ENCODE results near the gene DHRS4.
"Not testable (repeated sequence)": the region's sequence is repeated elsewhere in the genome, so short reads cannot be mapped to it uniquely, and the experiment has no call there.

The DHRS4 gene

GRCh38 chr14:23969481-23970282 lies 16.1 kb downstream of the DHRS4 start:
- not testable (repeated sequence) for H3K4me1 ChIP-seq (ENCODE audit: control insufficient read depth in 2 of 2, insufficient read depth in 1 of 2, low read depth in 1 of 2, low read length in 2 of 2); H3K27me3 ChIP-seq (ENCODE audit: control insufficient read depth in 3 of 3, insufficient read depth in 3 of 3, low read depth in 1 of 3, low read length in 3 of 3); H3K27ac ChIP-seq (replicated peaks; ENCODE audit: low read length); H3K14ac ChIP-seq (ENCODE audit: low read length); H3K9me3 ChIP-seq (replicated peaks in 1 of 2; ENCODE audit: control insufficient read depth in 2 of 2, insufficient read depth in 1 of 2, low read depth in 1 of 2, low read length in 2 of 2); H3K79me1 ChIP-seq (ENCODE audit: low read depth, low read length); DNase-seq (ENCODE audit: low spot score); H2BK120ac ChIP-seq (ENCODE audit: low read depth, low read length); H2BK15ac ChIP-seq (ENCODE audit: low read length); H4K8ac ChIP-seq (ENCODE audit: low read depth, low read length); H3K23ac ChIP-seq (ENCODE audit: low read depth, low read length, poor library complexity); H2AK5ac ChIP-seq (ENCODE audit: low read depth, low read length); H3K18ac ChIP-seq (ENCODE audit: low read length); H2BK5ac ChIP-seq (ENCODE audit: low read length); H3K4me3 ChIP-seq (ENCODE audit: low read length in 2 of 2); H2BK12ac ChIP-seq (ENCODE audit: low read length); H3K4ac ChIP-seq (ENCODE audit: low read length); H3K36me3 ChIP-seq (replicated peaks in 1 of 2; ENCODE audit: control insufficient read depth in 2 of 2, insufficient read depth in 2 of 2, low read length in 2 of 2); H4K91ac ChIP-seq (ENCODE audit: low read depth, low read length, poor library complexity)
- Histone ChIP-seq H3K4me2 (ENCODE audit: insufficient read depth, low read length, poor library complexity, severe bottlenecking) (peak overlapping the region; percentile 33), H2AFZ (ENCODE audit: low read length) (peak overlapping the region; percentile 45), H3K9ac (ENCODE audit: low read depth, low read length, poor library complexity) (peak overlapping the region; percentile 44)
- no CpG with 5 or more reads among the region's 61 CpGs for WGBS, 2 donors (ENCODE audit: extremely low coverage in 2 of 2, insufficient read length in 2 of 2, insufficient replicate concordance in 1 of 2)

- not testable (repeated sequence) for H4K8ac ChIP-seq (ENCODE audit: low read depth, low read length); H3K9ac ChIP-seq (ENCODE audit: low read depth, low read length, poor library complexity); H2BK5ac ChIP-seq (ENCODE audit: low read length); H3K4me3 ChIP-seq (ENCODE audit: low read length in 2 of 2); H3K4me2 ChIP-seq (ENCODE audit: insufficient read depth, low read length, poor library complexity, severe bottlenecking); H2AK5ac ChIP-seq (ENCODE audit: low read depth, low read length); H2AFZ ChIP-seq (ENCODE audit: low read length); H4K91ac ChIP-seq (ENCODE audit: low read depth, low read length, poor library complexity); H2BK12ac ChIP-seq (ENCODE audit: low read length); H2BK15ac ChIP-seq (ENCODE audit: low read length); H3K4ac ChIP-seq (ENCODE audit: low read length); H3K18ac ChIP-seq (ENCODE audit: low read length); H3K4me1 ChIP-seq (ENCODE audit: control insufficient read depth in 2 of 2, insufficient read depth in 1 of 2, low read depth in 1 of 2, low read length in 2 of 2); H3K23ac ChIP-seq (ENCODE audit: low read depth, low read length, poor library complexity); H3K79me1 ChIP-seq (ENCODE audit: low read depth, low read length); H3K14ac ChIP-seq (ENCODE audit: low read length); H3K36me3 ChIP-seq (replicated peaks in 1 of 2; ENCODE audit: control insufficient read depth in 2 of 2, insufficient read depth in 2 of 2, low read length in 2 of 2); H3K9me3 ChIP-seq (replicated peaks in 1 of 2; ENCODE audit: control insufficient read depth in 2 of 2, insufficient read depth in 1 of 2, low read depth in 1 of 2, low read length in 2 of 2); H3K27me3 ChIP-seq (ENCODE audit: control insufficient read depth in 3 of 3, insufficient read depth in 3 of 3, low read depth in 1 of 3, low read length in 3 of 3); DNase-seq (ENCODE audit: low spot score); H2BK120ac ChIP-seq (ENCODE audit: low read depth, low read length); H3K27ac ChIP-seq (replicated peaks; ENCODE audit: low read length)
- WGBS, 2 donors (ENCODE audit: extremely low coverage in 2 of 2, insufficient read length in 2 of 2, insufficient replicate concordance in 1 of 2) = no CpG with 5 or more reads among the region's 15 CpGs
Observed at GRCh38 chr14:23970283-23970659, 16.7 kb downstream of the DHRS4 start.

- not testable (repeated sequence) for H3K4ac ChIP-seq (ENCODE audit: low read length); H3K23ac ChIP-seq (ENCODE audit: low read depth, low read length, poor library complexity); H2BK120ac ChIP-seq (ENCODE audit: low read depth, low read length); H3K9ac ChIP-seq (ENCODE audit: low read depth, low read length, poor library complexity); H3K18ac ChIP-seq (ENCODE audit: low read length); H2BK15ac ChIP-seq (ENCODE audit: low read length); H2AFZ ChIP-seq (ENCODE audit: low read length); H3K36me3 ChIP-seq (replicated peaks in 1 of 2; ENCODE audit: control insufficient read depth in 2 of 2, insufficient read depth in 2 of 2, low read length in 2 of 2); H3K14ac ChIP-seq (ENCODE audit: low read length); H3K27ac ChIP-seq (replicated peaks; ENCODE audit: low read length); H3K9me3 ChIP-seq (replicated peaks in 1 of 2; ENCODE audit: control insufficient read depth in 2 of 2, insufficient read depth in 1 of 2, low read depth in 1 of 2, low read length in 2 of 2); H3K4me1 ChIP-seq (ENCODE audit: control insufficient read depth in 2 of 2, insufficient read depth in 1 of 2, low read depth in 1 of 2, low read length in 2 of 2); H4K91ac ChIP-seq (ENCODE audit: low read depth, low read length, poor library complexity); DNase-seq (ENCODE audit: low spot score); H2BK12ac ChIP-seq (ENCODE audit: low read length); H3K27me3 ChIP-seq (ENCODE audit: control insufficient read depth in 3 of 3, insufficient read depth in 3 of 3, low read depth in 1 of 3, low read length in 3 of 3); H3K4me2 ChIP-seq (ENCODE audit: insufficient read depth, low read length, poor library complexity, severe bottlenecking); H2AK5ac ChIP-seq (ENCODE audit: low read depth, low read length); H4K8ac ChIP-seq (ENCODE audit: low read depth, low read length); H3K79me1 ChIP-seq (ENCODE audit: low read depth, low read length); H3K4me3 ChIP-seq (ENCODE audit: low read length in 2 of 2); H2BK5ac ChIP-seq (ENCODE audit: low read length)
- WGBS, 2 donors (ENCODE audit: extremely low coverage in 2 of 2, insufficient read length in 2 of 2, insufficient replicate concordance in 1 of 2) = no CpG with 5 or more reads among the region's 8 CpGs
Observed at GRCh38 chr14:23973178-23973577, 19.6 kb downstream of the DHRS4 start.

DNA sequence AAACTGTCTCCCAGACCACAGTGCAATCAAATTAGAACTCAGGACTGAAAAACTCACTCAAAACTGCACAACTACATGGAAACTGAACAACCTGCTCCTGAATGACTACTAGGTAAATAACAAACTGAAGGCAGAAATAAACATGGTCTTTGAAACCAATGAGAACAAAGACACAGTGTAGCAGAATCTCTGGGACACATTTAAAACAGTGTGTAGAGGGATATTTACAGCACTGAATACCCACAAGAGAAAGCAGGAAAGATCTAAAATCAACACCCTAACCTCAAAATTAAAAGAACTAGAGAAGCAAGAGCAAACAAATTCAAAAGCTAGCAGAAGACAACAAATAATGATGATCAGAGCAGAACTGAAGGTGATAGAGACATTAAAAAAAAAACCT lies 20.5 kb downstream of the DHRS4 start:
- H2AFZ ChIP-seq (ENCODE audit: low read length); H3K9me3 ChIP-seq (replicated peaks in 1 of 2; ENCODE audit: control insufficient read depth in 2 of 2, insufficient read depth in 1 of 2, low read depth in 1 of 2, low read length in 2 of 2); H2BK15ac ChIP-seq (ENCODE audit: low read length); H3K4me1 ChIP-seq (ENCODE audit: control insufficient read depth in 2 of 2, insufficient read depth in 1 of 2, low read depth in 1 of 2, low read length in 2 of 2); H4K91ac ChIP-seq (ENCODE audit: low read depth, low read length, poor library complexity); H3K18ac ChIP-seq (ENCODE audit: low read length); H3K27me3 ChIP-seq (ENCODE audit: control insufficient read depth in 3 of 3, insufficient read depth in 3 of 3, low read depth in 1 of 3, low read length in 3 of 3); H3K4me2 ChIP-seq (ENCODE audit: insufficient read depth, low read length, poor library complexity, severe bottlenecking); H4K8ac ChIP-seq (ENCODE audit: low read depth, low read length); H3K9ac ChIP-seq (ENCODE audit: low read depth, low read length, poor library complexity); H3K14ac ChIP-seq (ENCODE audit: low read length); DNase-seq (ENCODE audit: low spot score); H3K4ac ChIP-seq (ENCODE audit: low read length); H2BK12ac ChIP-seq (ENCODE audit: low read length); H2AK5ac ChIP-seq (ENCODE audit: low read depth, low read length); H3K36me3 ChIP-seq (replicated peaks in 1 of 2; ENCODE audit: control insufficient read depth in 2 of 2, insufficient read depth in 2 of 2, low read length in 2 of 2); H3K4me3 ChIP-seq (ENCODE audit: low read length in 2 of 2); H3K27ac ChIP-seq (replicated peaks; ENCODE audit: low read length); H2BK120ac ChIP-seq (ENCODE audit: low read depth, low read length); H3K79me1 ChIP-seq (ENCODE audit: low read depth, low read length); H2BK5ac ChIP-seq (ENCODE audit: low read length); H3K23ac ChIP-seq (ENCODE audit: low read depth, low read length, poor library complexity): not testable (repeated sequence)

Measured in neuronal stem cell (in vitro differentiated cells).